Stimulated activated CD4-positive, alpha-beta T cell treated with anti-CD3 and anti-CD28 coated beads, Interleukin-1b, Interleukin-23, amount 100 ng/mL, for 1 hour (primary cell): ENCODE data around the gene ZC3H12C.

Experiments
- DNase-seq, 2 donors: peaks; one replicate each; pipeline ENCODE4 v3.0.0-alpha.2; 2020; ENCODE audit warnings: low read depth in 2 of 2

Gene ZC3H12C

GRCh38 chr11:110077346-110077745 lies 15.8 kb upstream of the ZC3H12C start:
- DNase-seq: no peak

- no peak for DNase-seq
Observed at GRCh38 chr11:110077831-110078325, 15.3 kb upstream of the ZC3H12C start.

GRCh38 chr11:110078923-110079544 lies 14.2 kb upstream of the ZC3H12C start:
- no peak for DNase-seq

GRCh38 chr11:110079726-110080125 lies 13.5 kb upstream of the ZC3H12C start:
- DNase-seq: no peak

- DNase-seq: no peak
Observed at GRCh38 chr11:110081462-110082376, 11.5 kb upstream of the ZC3H12C start.

GRCh38 chr11:110082899-110083298 lies 10.3 kb upstream of the ZC3H12C start:
- no peak for DNase-seq

- no peak for DNase-seq
Observed at GRCh38 chr11:110085255-110085838, 7.8 kb upstream of the ZC3H12C start.

GRCh38 chr11:110086892-110087309 lies 6.3 kb upstream of the ZC3H12C start:
- no peak for DNase-seq

- DNase-seq: no peak
Observed at GRCh38 chr11:110087812-110088534, 5.2 kb upstream of the ZC3H12C start.

- no peak for DNase-seq
Observed at GRCh38 chr11:110088535-110089344, 4.5 kb upstream of the ZC3H12C start.

- DNase-seq: no peak
Observed at GRCh38 chr11:110089617-110090282, 3.4 kb upstream of the ZC3H12C start.

- DNase-seq: no peak
Observed at GRCh38 chr11:110090466-110091026, 2.6 kb upstream of the ZC3H12C start.

GRCh38 chr11:110092111-110092514 lies 1.1 kb upstream of the ZC3H12C start:
- no peak for DNase-seq

- no peak for DNase-seq
Observed at GRCh38 chr11:110093407-110094297, 460 bp downstream of the ZC3H12C start.

- DNase-seq: no peak
Observed at GRCh38 chr11:110094298-110095285, 1.4 kb downstream of the ZC3H12C start.

GRCh38 chr11:110095554-110095953 lies 2.4 kb downstream of the ZC3H12C start:
- no peak for DNase-seq

GRCh38 chr11:110096496-110096895 lies 3.3 kb downstream of the ZC3H12C start:
- no peak for DNase-seq
